ENCODE results near the gene RFWD3.
"Not testable (repeated sequence)": the region's sequence is repeated elsewhere in the genome, so short reads cannot be mapped to it uniquely, and the experiment has no call there.

The RFWD3 gene

DNA sequence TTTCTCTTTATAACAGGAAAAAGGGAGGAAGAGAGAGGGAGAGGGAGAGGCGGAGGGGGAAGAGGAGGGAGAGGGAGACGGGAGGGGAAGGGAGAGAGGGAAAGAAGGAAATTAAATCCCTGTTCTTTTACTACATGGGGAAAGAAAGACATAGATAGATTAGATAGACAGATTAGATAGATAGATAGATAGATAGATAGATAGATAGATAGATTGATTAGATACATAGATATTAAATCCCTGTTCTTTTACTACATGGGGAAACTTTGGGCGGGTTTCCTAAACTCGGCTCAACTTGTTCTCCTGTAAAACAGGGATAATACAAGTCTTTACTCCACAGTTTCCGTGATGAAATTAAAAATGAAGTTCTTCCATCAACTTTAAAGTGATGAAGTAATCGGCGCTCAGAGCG is 661 bp downstream of the RFWD3 start:
- no peak for DNase-seq

DNA sequence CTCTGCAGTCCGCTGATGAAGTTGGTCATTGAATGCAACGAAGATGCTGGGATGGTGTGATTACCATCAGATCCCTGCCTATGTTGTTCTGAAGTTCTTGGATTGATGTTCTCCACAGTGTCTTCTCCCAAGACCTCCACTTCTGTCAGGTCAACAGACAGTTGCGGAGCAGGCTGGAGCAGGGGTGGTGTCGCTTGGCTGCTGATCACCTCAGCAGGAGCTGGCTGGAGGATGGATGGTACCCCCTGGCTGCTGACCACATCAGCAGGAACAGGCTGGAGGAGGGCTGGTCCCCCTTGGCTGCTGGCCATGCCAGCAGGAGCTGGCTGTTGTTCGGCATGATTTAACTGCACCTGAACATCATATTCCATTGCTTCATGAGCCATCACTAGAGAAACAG is 5.6 kb downstream of the RFWD3 start:
- DNase-seq = no peak

DNA sequence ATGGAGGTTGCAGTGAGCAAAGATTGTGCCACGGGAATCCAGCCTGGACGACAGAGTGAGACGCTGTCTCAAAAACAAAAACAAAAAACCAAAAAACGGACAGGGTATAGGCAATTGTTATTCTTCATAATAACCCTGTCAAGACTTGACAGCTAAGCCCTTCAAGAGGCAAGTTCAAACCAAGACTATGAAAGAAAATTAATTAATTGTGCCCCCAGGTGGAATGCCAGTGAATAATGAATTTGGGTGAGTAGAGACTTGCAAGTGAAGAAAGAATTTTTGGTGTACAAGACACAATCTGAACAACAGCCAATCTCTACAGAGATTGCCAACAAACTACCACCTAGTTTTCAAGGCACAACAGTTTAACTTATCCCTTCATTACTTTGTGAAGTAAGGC is 6.3 kb downstream of the RFWD3 start:
- DNase-seq = no peak

DNA sequence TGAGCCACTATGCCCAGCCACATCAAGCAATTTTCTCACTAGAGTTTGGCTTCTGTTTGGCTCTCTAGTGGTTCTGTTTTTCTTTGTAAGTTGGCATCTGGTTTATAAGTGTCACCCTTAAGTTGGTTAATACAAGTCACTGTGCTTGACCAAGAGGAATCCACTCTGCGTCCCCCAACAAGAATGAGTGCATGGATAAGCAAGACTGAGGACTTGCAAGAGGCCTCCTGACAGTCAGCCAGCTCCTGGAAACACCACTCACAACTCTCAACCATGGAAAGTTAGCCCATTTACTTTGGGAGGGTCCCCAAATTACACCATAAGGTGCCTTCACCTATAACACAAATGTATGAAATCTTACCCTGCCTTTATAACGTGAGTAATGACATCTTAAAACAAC is 7.6 kb downstream of the RFWD3 start:
- DNase-seq = no peak

DNA sequence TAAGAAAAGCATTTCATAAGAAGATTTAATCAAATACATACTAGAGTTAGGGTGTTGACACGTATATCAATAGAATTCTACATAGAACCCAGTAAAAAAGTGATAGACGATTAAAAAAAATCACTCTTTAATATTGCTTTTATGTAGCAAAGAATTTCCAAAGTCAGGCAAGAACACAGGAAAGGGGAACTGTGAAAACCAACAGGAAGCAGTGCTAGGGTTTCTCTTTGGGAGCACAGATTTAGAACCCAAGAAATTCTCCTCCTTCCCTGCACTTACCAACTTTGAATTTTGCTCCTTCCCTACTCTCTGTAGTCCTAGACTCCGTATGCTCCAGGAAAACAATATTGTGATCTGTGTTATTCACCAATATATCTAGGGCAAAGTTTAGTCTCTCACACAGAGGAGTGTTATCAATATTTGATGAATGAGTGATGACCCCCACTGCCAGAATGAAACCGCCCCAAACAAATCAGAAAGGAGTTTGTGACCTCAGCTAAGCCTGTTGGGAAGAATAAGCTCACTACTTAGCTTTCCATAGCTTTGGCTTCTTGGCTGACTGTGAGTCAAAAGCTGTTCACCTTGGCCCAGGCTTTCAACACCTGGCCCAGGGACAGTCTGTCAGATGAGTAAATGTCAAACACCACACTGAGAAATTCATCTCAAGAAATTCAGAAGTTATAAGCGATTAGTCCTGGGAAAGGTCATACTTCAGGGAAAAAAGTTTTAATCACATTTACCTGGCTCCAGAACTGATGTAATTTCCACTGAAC is 8.6 kb downstream of the RFWD3 start:
- no peak for DNase-seq

DNA sequence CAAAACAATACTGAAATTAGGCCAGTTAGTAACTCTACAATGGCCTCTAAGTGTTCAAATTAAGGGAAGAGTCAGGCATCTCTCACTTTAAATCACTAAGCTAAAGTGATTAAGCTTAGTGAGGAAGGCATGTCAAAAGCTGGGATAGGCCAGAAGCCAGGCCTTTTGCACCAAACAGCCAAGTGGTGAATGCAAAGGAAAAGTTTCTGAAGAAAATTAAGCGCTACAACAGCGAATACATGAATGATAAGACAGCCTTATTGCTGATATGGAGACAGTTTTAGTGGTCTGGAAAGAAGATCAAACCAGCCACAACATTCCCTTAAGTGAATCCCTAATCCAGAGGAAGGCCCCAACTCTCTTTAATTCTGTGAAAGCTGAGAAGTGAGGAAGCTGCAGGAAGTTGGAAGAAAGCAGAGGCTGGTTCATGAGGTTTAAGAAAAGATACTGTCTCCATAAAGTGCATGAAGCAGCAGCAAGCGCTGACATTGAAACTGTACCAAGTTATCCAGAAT is 12.1 kb downstream of the RFWD3 start:
- DNase-seq = no peak

DNA sequence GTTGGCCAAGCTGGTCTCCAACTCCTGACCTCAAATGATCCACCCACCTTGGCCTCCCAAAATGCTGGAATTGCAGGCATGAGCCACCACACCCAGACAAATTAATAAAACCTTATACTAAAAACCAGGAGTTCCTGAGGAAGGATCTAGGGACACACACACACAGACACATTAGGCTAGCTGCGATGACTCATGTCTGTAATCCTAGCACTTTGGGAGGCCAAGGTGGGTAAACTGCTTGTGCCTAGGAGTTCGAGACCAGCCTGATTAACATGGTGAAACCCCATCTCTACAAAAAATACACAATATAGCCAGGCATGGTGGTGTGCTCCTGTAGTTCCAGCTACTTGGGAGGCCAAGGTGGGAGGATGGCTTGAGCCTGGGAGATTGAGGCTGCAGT is 13.8 kb downstream of the RFWD3 start:
- not testable (repeated sequence) for DNase-seq

DNA sequence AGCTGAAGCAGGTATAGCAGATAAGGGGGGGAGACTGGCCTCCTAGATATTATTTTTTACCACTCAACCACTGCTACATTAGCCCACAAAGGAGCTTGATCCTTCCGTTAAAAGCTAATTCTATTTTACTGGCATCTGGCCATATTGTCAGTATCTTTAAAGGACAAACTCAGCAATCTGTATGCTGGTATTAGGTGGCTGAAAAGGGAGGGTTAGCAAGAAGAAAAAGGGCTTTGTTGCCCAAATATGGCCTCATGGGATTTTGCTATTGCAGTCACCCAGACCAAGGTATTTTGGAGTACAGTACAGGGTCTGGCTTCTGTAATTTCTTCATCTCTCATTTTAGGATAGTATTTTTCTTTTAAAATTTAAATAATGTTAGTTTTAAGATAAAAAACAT is 14.4 kb downstream of the RFWD3 start:
- DNase-seq = no peak

DNA sequence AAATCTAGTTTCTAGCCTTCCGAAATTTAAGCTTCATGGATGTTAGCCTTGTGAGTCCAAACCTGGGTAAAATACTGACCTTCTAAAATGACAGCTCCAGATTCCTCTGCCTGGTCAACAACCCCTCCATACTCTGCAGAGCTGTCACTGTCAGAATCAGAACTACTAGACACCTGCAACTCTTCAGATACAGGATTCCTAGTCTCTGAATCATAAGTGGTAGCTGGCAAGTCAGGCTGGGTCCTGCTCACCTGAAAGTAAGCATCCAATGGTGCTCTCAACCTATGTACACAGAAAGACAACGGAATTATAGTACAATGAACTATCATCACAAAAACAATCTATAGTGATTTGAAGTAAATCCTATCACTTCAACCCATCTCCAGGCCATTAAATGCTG is 14.8 kb downstream of the RFWD3 start:
- no peak for DNase-seq

DNA sequence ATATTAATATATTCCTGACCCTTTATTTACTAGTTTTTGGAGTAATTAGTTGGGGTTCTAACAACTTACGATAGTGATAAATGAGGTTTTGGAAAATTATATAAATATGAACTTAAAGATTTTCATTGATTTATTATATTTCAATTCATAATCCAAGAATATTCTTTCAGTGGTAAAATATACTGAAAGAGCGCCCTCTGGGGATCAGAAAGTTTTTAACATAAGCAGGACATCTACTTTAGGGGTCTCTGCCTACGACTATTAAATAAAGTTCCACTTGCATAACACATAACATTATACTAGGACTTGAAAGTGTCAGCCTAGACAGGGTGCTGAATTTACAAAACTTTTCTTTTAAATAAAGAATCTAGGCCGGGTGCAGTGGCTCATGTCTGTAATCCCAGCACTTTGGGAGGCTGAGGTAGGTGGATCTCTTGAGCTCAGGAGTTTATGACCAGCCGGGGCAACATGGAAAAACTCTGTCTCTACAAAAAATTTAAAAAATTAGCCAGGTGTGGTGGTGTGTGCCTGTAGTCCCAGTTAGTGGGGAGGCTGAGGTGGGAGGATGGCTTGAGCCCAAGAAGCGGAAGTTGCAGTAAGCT is 15.6 kb downstream of the RFWD3 start:
- DNase-seq = no peak

DNA sequence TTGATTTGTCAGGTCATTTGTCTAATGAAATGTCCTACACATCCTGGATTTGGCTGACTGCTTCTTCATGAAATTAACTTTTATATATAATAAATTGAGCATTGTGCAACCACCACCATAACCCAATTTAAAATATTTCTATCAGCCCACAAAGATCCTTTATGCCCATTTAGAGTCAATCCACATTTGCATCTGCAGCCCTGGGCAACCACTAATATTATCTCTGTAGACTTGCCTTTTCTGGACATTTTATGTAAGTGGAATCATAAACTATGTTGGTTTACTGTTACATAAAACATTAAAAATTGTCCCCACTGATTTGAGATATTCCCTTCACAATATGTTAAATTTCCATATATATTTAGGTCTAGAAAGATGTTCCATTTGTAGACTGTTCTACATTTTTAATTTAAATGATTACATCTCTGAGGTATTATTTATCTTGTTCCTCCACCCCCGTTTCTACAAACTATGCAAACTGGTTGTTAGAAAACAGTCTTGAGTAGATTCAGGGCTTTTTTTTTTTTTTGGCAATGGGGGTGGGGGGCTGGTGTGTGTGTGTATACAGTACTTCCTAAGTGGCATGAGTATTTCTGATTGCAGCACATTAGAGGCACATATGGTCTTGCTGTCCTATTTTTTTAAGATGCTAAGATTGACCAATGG is 16.7 kb downstream of the RFWD3 start:
- DNase-seq = no peak

DNA sequence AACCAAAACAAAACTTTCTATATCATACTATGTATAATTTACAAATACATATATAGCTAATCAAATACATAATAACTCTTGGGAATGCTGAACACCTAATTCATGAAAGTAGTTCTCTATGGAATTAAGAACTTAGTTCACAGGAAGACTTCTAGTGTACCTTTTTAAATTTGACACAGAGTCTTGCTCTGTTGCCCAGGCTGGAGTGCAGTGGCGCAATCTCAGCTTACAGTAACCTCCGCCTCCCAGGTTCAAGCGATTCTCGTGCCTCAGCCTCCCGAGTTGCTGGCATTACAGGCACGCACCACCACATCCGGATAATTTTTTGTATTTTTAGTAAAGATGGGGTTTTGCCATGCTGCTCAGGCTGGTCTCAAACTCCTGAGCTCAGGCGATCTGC is 24.7 kb downstream of the RFWD3 start:
- DNase-seq = no peak

DNA sequence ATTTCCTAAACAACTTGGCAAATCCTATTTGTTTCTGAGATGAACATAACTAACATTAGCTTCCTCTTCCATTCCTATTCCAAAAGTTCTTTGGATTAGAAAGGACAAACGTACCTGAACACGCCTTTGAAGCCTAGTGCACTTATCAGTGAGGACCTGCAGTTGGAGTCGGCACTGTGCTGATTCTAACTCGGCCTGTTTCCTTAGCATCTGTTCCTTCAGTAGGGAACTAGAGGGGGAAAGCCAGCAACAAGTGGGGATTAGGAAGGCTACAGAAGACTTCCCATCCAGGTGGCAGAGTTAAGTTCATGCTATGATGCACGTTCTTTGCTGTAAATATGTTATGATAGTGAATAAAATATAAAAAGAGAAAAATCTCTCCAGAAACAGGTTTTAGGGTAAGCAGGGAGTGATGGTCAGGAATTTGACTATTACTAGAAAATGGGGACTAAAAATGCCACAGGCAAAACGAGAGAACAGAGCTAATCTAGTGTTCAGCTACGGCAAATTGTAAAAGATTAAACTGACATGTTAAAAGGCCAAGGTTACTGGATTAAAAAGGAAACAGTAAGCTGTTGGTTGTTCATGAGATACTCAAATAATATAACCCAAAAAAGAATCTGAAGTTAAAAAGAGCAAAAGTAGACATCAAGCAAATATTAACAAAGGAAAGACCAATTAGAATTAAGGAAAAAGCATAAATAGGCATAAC is 28.8 kb downstream of the RFWD3 start:
- DNase-seq = no peak

DNA sequence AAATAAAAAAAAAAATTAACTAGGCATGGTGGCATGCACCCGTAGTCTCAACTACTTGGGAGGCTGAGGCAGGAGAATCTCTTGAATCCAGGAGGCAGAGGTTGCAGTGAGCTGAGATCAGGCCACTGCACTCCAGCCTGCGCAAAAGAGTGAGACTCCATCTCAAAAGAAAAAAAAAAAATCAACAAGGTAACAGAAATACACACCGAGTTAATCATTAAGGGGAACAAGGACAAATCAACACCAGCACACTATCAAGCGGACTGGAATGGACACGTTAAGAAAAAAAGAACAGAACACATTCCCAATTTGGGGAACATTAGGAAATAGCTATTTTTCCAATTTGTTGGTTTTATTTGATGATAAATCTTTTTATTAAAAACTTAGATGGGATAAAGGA is 31.4 kb downstream of the RFWD3 start:
- no peak for DNase-seq

DNA sequence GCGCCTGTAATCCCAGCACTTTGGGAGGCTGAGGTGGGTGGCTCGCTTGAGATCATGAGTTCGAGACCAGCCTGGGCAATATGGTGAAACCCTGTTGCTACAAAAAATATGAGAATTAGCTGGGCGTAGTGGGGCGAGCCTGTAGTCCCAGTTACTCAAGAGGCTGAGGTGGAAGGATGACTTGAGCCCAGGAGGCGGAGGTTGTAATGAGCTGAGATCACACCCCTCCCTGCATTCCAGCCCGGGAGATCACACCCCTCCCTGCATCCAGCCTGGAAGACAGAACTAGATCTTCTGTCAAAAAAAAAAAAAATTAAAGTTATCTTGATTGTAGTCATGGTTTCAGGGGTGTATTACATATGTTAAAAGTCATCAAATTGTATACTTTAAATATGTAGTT is 33.0 kb downstream of the RFWD3 start:
- no peak for DNase-seq

DNA sequence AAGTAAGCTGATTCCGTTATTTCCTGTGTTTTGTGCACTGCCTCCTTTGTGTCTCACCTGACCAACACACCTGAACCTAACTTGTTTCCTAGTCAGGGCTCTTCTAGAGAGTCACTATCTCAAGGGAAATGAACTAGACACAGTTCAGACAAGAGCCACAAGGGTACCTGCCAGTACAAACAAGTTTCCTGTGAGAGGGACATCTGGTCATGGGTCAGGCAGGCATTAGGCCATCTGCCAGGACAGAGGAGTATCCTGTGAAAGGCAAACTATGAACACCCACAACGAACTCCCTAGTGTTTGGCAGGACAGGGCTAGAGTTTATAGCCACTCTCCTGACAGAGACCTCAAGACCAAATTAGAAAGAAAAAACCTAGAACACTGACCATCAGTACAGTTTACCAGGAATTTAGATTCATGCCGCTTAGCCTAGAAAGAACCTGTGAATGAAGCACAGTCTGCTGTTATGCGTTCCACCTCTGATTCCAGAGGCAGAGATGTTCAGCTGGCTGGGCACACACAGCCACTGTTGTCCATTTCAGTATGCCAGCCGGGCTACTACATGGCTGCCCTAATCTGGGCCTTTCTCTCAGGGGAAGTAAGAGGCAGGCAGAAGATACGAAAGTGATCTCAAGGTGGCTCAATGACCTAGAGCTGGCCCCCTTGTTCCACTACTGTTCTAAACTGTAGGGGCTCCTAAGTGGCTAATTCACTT is 39.0 kb downstream of the RFWD3 start:
- DNase-seq = no peak

DNA sequence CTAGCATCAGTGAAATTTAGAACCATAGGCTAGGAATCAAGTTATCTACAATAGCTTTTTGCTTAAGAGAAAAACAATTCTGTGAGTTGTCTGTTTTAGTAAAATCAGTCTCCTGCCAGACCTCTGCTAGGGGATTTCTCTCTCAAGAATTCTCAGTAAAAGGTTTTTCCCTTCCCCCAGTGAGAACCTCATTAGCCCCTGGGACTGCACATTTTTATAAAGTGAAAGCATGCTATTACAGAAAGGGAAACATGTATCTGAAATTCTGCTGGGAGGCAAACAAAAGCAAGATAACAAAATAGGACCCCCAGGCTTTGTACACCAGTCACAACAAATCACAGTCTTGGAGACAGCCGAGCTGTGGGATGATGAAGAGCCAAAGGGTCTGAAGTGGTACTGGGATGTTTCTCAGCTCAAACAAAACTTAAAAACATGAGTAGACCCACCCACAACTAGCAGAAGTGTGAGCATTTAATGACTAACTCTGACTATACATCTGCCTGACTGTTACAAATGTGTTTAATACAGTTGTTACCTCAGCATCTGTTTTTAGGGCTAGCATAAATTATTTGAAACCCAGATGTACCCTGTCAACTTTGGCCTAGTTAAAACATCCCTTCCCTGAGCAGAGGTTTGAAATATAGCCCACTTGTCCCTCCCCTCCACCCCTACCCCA is 39.8 kb downstream of the RFWD3 start:
- no peak for DNase-seq

DNA sequence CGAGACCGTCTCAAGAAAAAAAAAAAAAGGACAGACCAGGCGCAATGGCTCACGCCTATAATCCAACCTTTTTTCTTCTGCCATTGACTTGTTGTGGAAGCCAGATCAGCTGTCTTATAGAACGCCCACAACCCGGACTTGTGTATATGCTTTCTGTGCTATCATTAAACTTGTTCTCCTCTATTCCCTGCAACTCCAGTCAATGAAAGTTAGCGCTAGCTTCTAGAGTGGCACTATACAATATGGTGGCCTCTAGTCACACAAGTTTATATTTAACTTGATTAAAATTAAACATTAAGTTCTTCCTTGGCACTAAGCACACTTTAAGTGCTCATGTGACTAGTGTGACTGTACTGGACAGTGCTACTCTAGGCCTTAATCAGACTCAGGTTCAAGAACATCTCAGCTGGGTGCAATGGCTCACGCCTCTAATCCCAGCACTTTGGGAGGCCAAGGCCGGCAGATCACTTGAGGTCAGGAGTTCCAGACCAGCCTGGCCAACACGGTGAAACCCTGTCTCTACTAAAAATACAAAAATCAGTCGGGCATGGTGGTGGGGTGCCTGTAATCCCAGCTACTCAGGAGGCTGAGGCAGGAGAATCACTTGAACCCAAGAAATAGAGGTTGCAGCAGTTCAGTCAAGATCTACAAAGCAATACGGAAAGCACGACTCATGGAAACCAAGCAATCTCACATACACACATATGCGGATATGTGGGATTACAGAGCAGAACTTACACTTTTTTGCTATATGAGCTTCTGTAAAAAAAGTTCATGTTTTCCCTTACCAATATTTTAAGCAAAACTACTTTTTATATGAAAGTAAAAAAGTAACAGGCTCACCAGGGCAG is 41.0 kb downstream of the RFWD3 start:
- no peak for DNase-seq

DNA sequence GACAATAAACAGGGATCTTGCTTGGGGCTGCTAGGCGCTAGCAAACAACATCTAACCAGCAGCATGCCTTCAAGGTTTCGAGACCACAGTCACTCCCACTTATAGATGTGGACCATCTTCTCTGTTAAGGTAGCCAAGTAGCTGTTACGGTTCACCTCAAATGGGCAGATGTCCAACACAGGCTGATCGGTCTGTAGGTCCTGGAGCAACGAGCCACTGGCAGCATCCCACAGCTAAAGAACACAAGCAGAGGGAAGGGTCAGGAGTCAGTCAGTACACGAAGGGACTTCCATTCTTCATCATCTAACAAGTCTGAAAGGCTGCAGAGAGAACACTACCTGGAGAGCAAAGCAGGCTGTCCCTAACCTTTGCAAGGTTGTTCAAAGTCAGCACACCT is 42.8 kb downstream of the RFWD3 start:
- no peak for DNase-seq

DNA sequence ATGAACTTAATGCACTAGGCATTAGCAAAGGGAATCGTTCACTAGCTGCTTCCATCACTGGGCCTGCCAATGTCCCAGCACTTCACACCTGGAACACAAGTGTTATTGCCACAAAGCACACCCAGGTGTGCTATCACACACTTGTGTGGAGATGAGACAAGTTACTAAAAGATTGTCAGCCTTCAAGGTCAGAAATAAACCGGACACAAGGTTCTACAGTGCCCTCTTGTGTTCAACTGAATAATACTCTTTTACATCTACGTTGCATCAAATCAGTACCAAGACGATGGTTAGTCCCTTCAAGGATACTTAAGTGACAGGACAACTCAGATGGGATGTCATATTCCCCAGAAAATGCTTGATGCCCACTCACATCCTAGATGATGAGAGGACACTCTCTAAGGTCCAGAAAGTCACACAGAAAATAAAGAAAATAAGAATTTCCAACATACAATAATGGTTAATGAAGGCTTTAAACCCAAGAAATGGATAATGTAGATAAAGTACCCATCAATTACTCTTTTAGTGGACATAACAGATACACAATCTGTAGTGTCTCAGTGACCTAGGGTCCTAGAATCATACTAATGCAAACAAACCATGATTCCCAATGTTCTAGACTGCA is 43.4 kb downstream of the RFWD3 start:
- DNase-seq = no peak

DNA sequence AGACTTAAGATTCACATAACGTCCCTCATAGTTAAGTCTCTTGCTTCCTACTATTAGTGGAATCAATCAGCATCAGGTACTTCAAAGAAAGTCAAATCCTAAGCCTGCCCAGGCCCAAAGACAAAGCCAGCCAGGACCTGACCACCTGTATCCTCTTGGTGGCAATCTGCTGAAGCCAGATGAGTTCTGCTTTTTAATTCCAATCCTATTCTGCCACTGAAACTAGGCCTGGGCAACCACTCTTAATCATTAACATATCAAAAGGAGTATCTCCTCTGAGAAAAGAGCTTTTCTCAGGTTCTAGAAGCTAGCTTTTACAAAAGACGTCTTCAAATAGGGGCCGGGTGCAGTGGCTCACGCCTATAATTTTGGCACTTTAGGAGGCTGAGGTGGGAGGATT is 44.7 kb downstream of the RFWD3 start:
- no peak for DNase-seq

Data from NCI-H1048 (cell line).